Activated B cell treated with CpG ODN at 0.5 μM for 24 hours (primary cell): Measurements from ENCODE around the gene FARS2. TPM values are rescaled to one million over a fixed set of nuclear protein-coding genes. Genes with fewer than 3 reads are reported as not detected.

Experiments
- ATAC-seq: fragments of 200-7000 bp; cut with Tn5 transposase; one replicate; pipeline ENCODE4 v1.10.0; 2021; ENCODE audit warnings: low read depth, mild to moderate bottlenecking, moderate library complexity
- CTCF ChIA-PET: fragments of 350-600 bp; sonication (Branson Sonifier 250); formaldehyde crosslinking; loops from one replicate; lab custom pipeline; 2021; ENCODE audit warnings: antibody characterized with exemption; lab: Charles Lee
- POLR2A ChIA-PET: fragments of 350-600 bp; sonication (Branson Sonifier 250); formaldehyde crosslinking; loops from one replicate; lab custom pipeline; 2021; ENCODE audit warnings: antibody characterized with exemption; lab: Charles Lee
- DNase-seq: peaks from one replicate; pipeline ENCODE4 v3.0.0; 2022
- H3K27ac Mint-ChIP-seq: one replicate; pipeline ENCODE4 v1.8.0; 2020; ENCODE audit warnings: mixed read lengths
- H3K27me3 Mint-ChIP-seq: one replicate; pipeline ENCODE4 v1.8.0; 2021; ENCODE audit warnings: mixed read lengths
- H3K36me3 Mint-ChIP-seq: one replicate; pipeline ENCODE4 v1.8.0; 2021; ENCODE audit warnings: low read depth, mixed read lengths
- H3K4me1 Mint-ChIP-seq: one replicate; pipeline ENCODE4 v1.8.0; 2021; ENCODE audit warnings: mixed read lengths
- H3K4me3 Mint-ChIP-seq: one replicate; pipeline ENCODE4 v1.8.0; 2020; ENCODE audit warnings: mild to moderate bottlenecking, mixed read lengths
- H3K9me3 Mint-ChIP-seq: one replicate; pipeline ENCODE4 v1.8.0; 2020; ENCODE audit warnings: mixed read lengths
- CTCF ChIP-seq: fragments of 200-600 bp; IDR thresholded peaks from one replicate; pipeline ENCODE4 v1.8.0; 2022; ENCODE audit warnings: antibody characterized with exemption, mild to moderate bottlenecking
- intact Hi-C: fragments of 100-400 bp; cut with micrococcal nuclease; formaldehyde crosslinking; loops from one replicate; pipeline ENCODE4 v1.15.1; 2024
- total RNA-seq: library from RNA; stranded (reverse); gene quantifications from 2 replicates; pipeline ENCODE4 v1.2.3, GENCODE V29; 2022

Gene FARS2
- total RNA-seq, 1 donor from 2014 or later: 32.7 TPM

GRCh38 chr6:5710516-5710915, 449.2 kb downstream of the FARS2 start:
- intact Hi-C loops: no loop called here
- no peaks in the 10 kb centered on the region for H3K27me3 Mint-ChIP-seq
- no peak overlapping the region for H3K27ac Mint-ChIP-seq
- CTCF ChIA-PET: no interaction called here
- peaks cover 4% of the 10 kb centered on the region for H3K36me3 Mint-ChIP-seq
- peaks cover 20% of the 10 kb centered on the region for H3K4me1 Mint-ChIP-seq
- TF ChIP-seq CTCF: no peak
- no peaks in the 10 kb centered on the region for H3K9me3 Mint-ChIP-seq
- ATAC-seq (no peak), DNase-seq (no peak)
- no peak overlapping the region for H3K4me3 Mint-ChIP-seq
- POLR2A ChIA-PET: no interaction called here

GRCh38 chr6:5710936-5711335, 449.6 kb downstream of the FARS2 start:
- POLR2A ChIA-PET: no interaction called here
- H3K27ac Mint-ChIP-seq: no peak overlapping the region

GRCh38 chr6:5712349-5713215, 451.3 kb downstream of the FARS2 start:
- CTCF ChIA-PET: interaction anchor here (0.9 kb wide), 1 partner anchor 15 kb away, joined by 3 read pairs; no protein-coding TSS in a partner anchor

More at GRCh38 chr6:5710936-5711335, 449.6 kb downstream of the FARS2 start:
- H3K4me3 Mint-ChIP-seq: no peak overlapping the region
- DNase-seq (no peak), ATAC-seq (no peak)
- peaks cover 2% of the 10 kb centered on the region for H3K36me3 Mint-ChIP-seq
- peaks cover 2% of the 10 kb centered on the region for H3K9me3 Mint-ChIP-seq
- H3K27me3 Mint-ChIP-seq: no peaks in the 10 kb centered on the region
- CTCF ChIA-PET: no interaction called here
- peaks cover 15% of the 10 kb centered on the region for H3K4me1 Mint-ChIP-seq
- intact Hi-C loops: no loop called here
- TF ChIP-seq CTCF: no peak

GRCh38 chr6:5713519-5713918, 452.2 kb downstream of the FARS2 start:
- ATAC-seq: no peak
- TF ChIP-seq CTCF: no peak
- no peak for DNase-seq
- Mint-ChIP-seq H3K36me3 (peaks cover 7% of the 10 kb centered on the region), H3K4me1 (peaks cover 25% of the 10 kb centered on the region), H3K9me3 (peaks cover 7% of the 10 kb centered on the region), H3K27me3 (no peaks in the 10 kb centered on the region), H3K27ac (no peak overlapping the region), H3K4me3 (no peak overlapping the region)
- intact Hi-C loops: loop anchor here (2.0 kb wide), 1 partner anchor 15 kb away; no protein-coding TSS in a partner anchor
- POLR2A ChIA-PET: interaction anchor here (2.1 kb wide), 1 partner anchor 10 kb away, joined by 6 read pairs; no protein-coding TSS in a partner anchor
- CTCF ChIA-PET: no interaction called here

More at GRCh38 chr6:5712349-5713215, 451.3 kb downstream of the FARS2 start:
- DNase-seq (no peak), ATAC-seq (no peak)
- Mint-ChIP-seq H3K9me3 (peaks cover 7% of the 10 kb centered on the region), H3K27ac (no peak overlapping the region), H3K4me1 (peaks cover 17% of the 10 kb centered on the region), H3K36me3 (peaks cover 7% of the 10 kb centered on the region), H3K4me3 (no peak overlapping the region), H3K27me3 (no peaks in the 10 kb centered on the region)
- intact Hi-C loops: loop anchor here (2.0 kb wide), 1 partner anchor 14 kb away; no protein-coding TSS in a partner anchor
- POLR2A ChIA-PET: interaction anchor here (0.9 to 2.1 kb wide), 2 partner anchors 10 to 11 kb away, joined by 3 to 6 read pairs; no protein-coding TSS in a partner anchor
- TF ChIP-seq CTCF: no peak

- no peak for DNase-seq
- H3K9me3 Mint-ChIP-seq: peaks cover 7% of the 10 kb centered on the region
- ATAC-seq: peak; percentile 72
- intact Hi-C loops: no loop called here
- no peak overlapping the region for H3K4me3 Mint-ChIP-seq
- peaks cover 40% of the 10 kb centered on the region for H3K4me1 Mint-ChIP-seq
- no peak for TF ChIP-seq CTCF
- peaks cover 7% of the 10 kb centered on the region for H3K36me3 Mint-ChIP-seq
- CTCF ChIA-PET: no interaction called here
- POLR2A ChIA-PET: interaction anchor here (0.6 to 1.6 kb wide), 4 partner anchors 9 to 66 kb away, joined by 3 to 6 read pairs (median 4); no protein-coding TSS in a partner anchor
- H3K27ac Mint-ChIP-seq: peak overlapping the region; percentile 74
- H3K27me3 Mint-ChIP-seq: no peaks in the 10 kb centered on the region
Measured at GRCh38 chr6:5718231-5718947, 457.1 kb downstream of the FARS2 start.
